Loucy (cell line): Measurements from ENCODE around the gene ADAM23.

ENCODE experiments used
- CTCF ChIP-seq: fragments of 200-600 bp; sonication (generic); conservative IDR thresholded peaks from 2 replicates; pipeline ENCODE4 v1.5.1; 2014; ENCODE audit warnings: mild to moderate bottlenecking, antibody characterized with exemption, low read length
- EZH2phosphoT487 ChIP-seq: fragments of 200-600 bp; IDR thresholded peaks from 2 replicates; pipeline ENCODE4 v1.6.1; 2018; ENCODE audit warnings: antibody characterized with exemption, mild to moderate bottlenecking, moderate library complexity, borderline replicate concordance

GRCh38 chr2:206442833-206443734 lies at the start of gene ADAM23:
- TF ChIP-seq CTCF (no peak), EZH2phosphoT487 (no peak)
